B cell (primary cell): ENCODE results near the gene SLK. TPM values are rescaled to one million over a fixed set of nuclear protein-coding genes. Genes with fewer than 3 reads are reported as not detected.

Experiments
- ATAC-seq: fragments of 200-7000 bp; cut with Tn5 transposase; one replicate; pipeline ENCODE4 v1.10.0; 2021; ENCODE audit warnings: low read depth, mild to moderate bottlenecking, moderate number of reproducible peaks, moderate library complexity
- CTCF ChIA-PET: fragments of 350-600 bp; sonication (Branson Sonifier 250); formaldehyde crosslinking; loops from one replicate; lab custom pipeline; 2021; ENCODE audit warnings: antibody characterized with exemption, inconsistent platforms; lab: Charles Lee
- POLR2A ChIA-PET: fragments of 350-600 bp; sonication (Branson Sonifier 250); formaldehyde crosslinking; loops from one replicate; lab custom pipeline; 2021; ENCODE audit warnings: antibody characterized with exemption; lab: Charles Lee
- DNase-seq: peaks from one replicate; pipeline ENCODE4 v3.0.0; 2013
- H2AFZ ChIP-seq: 2 replicates; pipeline ENCODE4 v1.6.1; 2012; ENCODE audit warnings: mild to moderate bottlenecking, low read depth, low read length; ENCODE audit not compliant: insufficient read depth, poor library complexity, severe bottlenecking
- H3K27ac ChIP-seq, 2 donors: 1 replicate in 1 of 2; 2 replicates in 1 of 2; pipeline ENCODE4 v1.5.1; 2012 to 2013; ENCODE audit warnings: low read length in 2 of 2, mild to moderate bottlenecking in 2 of 2, moderate library complexity in 1 of 2
- H3K27me3 ChIP-seq, 4 experiments: fragments of 200-600 bp in 1 of 4; sonication (generic) in 1 of 4; replicated peaks in 1 of 4; 1 replicate in 2 of 4; 2 replicates in 2 of 4; pipeline versions ENCODE4 v1.6.1 to v1.7.0; 2013 to 2016; ENCODE audit warnings: low read length in 3 of 4, mild to moderate bottlenecking in 2 of 4, mixed read lengths in 1 of 4, moderate library complexity in 1 of 4; ENCODE audit not compliant: insufficient read depth in 4 of 4, control insufficient read depth in 3 of 4; ENCODE audit errors: control extremely low read depth in 1 of 4
- H3K36me3 ChIP-seq, 2 experiments: replicated peaks in 1 of 2; 1 replicate in 1 of 2; 2 replicates in 1 of 2; pipeline versions ENCODE4 v1.6.1 to v1.7.1; 2013; ENCODE audit warnings: low read length in 1 of 2; ENCODE audit not compliant: insufficient read depth in 2 of 2, control insufficient read depth in 1 of 2; ENCODE audit errors: control extremely low read depth in 1 of 2, extremely low read depth in 1 of 2
- H3K4me1 ChIP-seq, 2 donors: fragments of 200-600 bp in 1 of 2; sonication (generic) in 1 of 2; 1 replicate in 1 of 2; 2 replicates in 1 of 2; pipeline versions ENCODE4 v1.5.1 to v1.6.1; 2013 to 2017; ENCODE audit warnings: low read length in 2 of 2; ENCODE audit not compliant: control insufficient read depth in 2 of 2, insufficient read depth in 2 of 2
- H3K4me2 ChIP-seq: replicated peaks from 2 replicates; pipeline ENCODE3; 2012; ENCODE audit warnings: mild to moderate bottlenecking, low read depth, low read length; ENCODE audit not compliant: poor library complexity, severe bottlenecking
- H3K4me3 ChIP-seq, 5 experiments: fragments of 200-600 bp in 1 of 5; sonication (generic) in 1 of 5; 1 replicate in 3 of 5; 2 replicates in 2 of 5; pipeline versions ENCODE4 v1.5.1 to v1.7.0; 2011 to 2016; ENCODE audit warnings: low read length in 4 of 5, mild to moderate bottlenecking in 4 of 5, low read depth in 2 of 5, control low read depth in 1 of 5, moderate library complexity in 1 of 5; ENCODE audit not compliant: insufficient read depth in 1 of 5; ENCODE audit errors: control extremely low read depth in 1 of 5, extremely low read depth in 1 of 5
- H3K79me2 ChIP-seq: fragments of 200-600 bp; sonication (generic); one replicate; pipeline ENCODE4 v1.6.0; 2016; ENCODE audit warnings: low read length; ENCODE audit not compliant: control insufficient read depth, insufficient read depth
- H3K9ac ChIP-seq: fragments of 200-600 bp; sonication (generic); 2 replicates; pipeline ENCODE4 v1.6.1; 2017; ENCODE audit warnings: mild to moderate bottlenecking, low read length, moderate library complexity
- H3K9me3 ChIP-seq, 3 donors: one replicate each; pipeline versions ENCODE4 v1.6.1 to v1.7.1; 2013; ENCODE audit warnings: low read length in 2 of 3; ENCODE audit not compliant: control insufficient read depth in 2 of 3, insufficient read depth in 1 of 3; ENCODE audit errors: control extremely low read depth in 1 of 3
- H4K20me1 ChIP-seq: 2 replicates; pipeline ENCODE4 v1.6.0; 2012; ENCODE audit warnings: mild to moderate bottlenecking, low read length; ENCODE audit not compliant: insufficient read depth, control insufficient read depth, poor library complexity, severe bottlenecking
- H3K27ac Mint-ChIP-seq: one replicate; pipeline ENCODE4 v1.8.0; 2021; ENCODE audit warnings: mixed read lengths
- H3K27me3 Mint-ChIP-seq: one replicate; pipeline ENCODE4 v1.8.0; 2021; ENCODE audit warnings: mixed read lengths
- H3K4me1 Mint-ChIP-seq: one replicate; pipeline ENCODE4 v1.8.0; 2021; ENCODE audit warnings: mixed read lengths
- H3K4me3 Mint-ChIP-seq: one replicate; pipeline ENCODE4 v1.8.0; 2021; ENCODE audit warnings: mixed read lengths
- H3K9me3 Mint-ChIP-seq: one replicate; pipeline ENCODE4 v1.8.0; 2022; ENCODE audit warnings: mixed read lengths; ENCODE audit not compliant: insufficient read depth
- EZH2 ChIP-seq: IDR thresholded peaks from 2 replicates; pipeline ENCODE4 v1.6.1; 2012; ENCODE audit warnings: borderline replicate concordance, low read depth, mild to moderate bottlenecking, moderate library complexity, low read length; ENCODE audit not compliant: insufficient read depth, poor library complexity, severe bottlenecking
- WGBS: methylation state at CpG from one replicate; pipeline ENCODE4 v1.1.5; 2013; ENCODE audit warnings: missing lambda C conversion rate; ENCODE audit not compliant: insufficient coverage; 5-methylcytosine and 5-hydroxymethylcytosine counted together
- intact Hi-C: fragments of 100-400 bp; cut with micrococcal nuclease; formaldehyde crosslinking; loops from one replicate; pipeline ENCODE4 v1.10.0; 2022
- polyA plus RNA-seq: library from polyadenylated mRNA; depleted of rRNA; stranded (reverse); fragments of >200 nt; gene quantifications from 2 replicates; pipeline ENCODE4 v1.2.3, GENCODE V29; 2012
- total RNA-seq, 2 donors: library from RNA; stranded (reverse); fragments of 120-200 nt in 1 of 2; gene quantifications; 1 replicate in 1 of 2; 2 replicates in 1 of 2; pipeline versions ENCODE4 v1.2.3 to v1.2.4, GENCODE V29; 2013 to 2022
- TF ChIP-seq, protein P1 (sequence below): fragments of 200-600 bp; IDR thresholded peaks from one replicate; pipeline ENCODE4 v1.8.0; 2022; ENCODE audit warnings: antibody characterized with exemption, mild to moderate bottlenecking

SLK gene
- total and polyA plus RNA-seq, 2 donors (not counting 1 experiment from before 2014, with no cell fraction given): 2.9 to 24.5 TPM

DNA sequence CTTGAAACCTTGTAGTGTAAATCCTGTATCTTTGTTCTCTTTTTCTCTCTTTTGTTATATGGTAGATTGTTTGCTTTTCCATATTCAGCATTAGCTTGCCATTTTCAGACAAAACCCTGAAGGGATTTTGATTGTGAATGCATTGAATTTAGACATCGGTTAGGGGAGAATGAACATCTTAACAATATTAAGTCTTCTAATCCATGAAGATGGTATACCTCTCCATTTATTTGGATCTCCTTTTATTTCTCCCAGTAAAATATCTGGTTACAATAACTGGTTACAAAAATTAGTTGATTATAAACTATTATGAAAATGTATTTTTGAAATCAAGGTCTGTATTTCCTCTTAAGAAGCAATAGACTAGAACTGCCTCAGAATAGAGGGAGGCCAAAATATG, 12.4 kb upstream of the SLK start:
- no peaks in the 10 kb centered on the region for H3K9me3 Mint-ChIP-seq
- no peaks in the 10 kb centered on the region for H3K4me1 Mint-ChIP-seq
- no peaks in the 10 kb centered on the region for H3K9me3 ChIP-seq
- WGBS: no CpG with 5 or more reads among the region's 1 CpG
- H3K27ac ChIP-seq: no peak overlapping the region
- H3K27ac Mint-ChIP-seq: no peak overlapping the region
- DNase-seq (no peak), ATAC-seq (no peak)
- H3K4me3 ChIP-seq: no peak overlapping the region
- H3K79me2 ChIP-seq: no peaks in the 10 kb centered on the region
- H4K20me1 ChIP-seq: no peaks in the 10 kb centered on the region
- H2AFZ ChIP-seq: no peak overlapping the region
- no peak overlapping the region for H3K9ac ChIP-seq
- CTCF ChIA-PET: no interaction called here
- TF ChIP-seq, protein P1, sequence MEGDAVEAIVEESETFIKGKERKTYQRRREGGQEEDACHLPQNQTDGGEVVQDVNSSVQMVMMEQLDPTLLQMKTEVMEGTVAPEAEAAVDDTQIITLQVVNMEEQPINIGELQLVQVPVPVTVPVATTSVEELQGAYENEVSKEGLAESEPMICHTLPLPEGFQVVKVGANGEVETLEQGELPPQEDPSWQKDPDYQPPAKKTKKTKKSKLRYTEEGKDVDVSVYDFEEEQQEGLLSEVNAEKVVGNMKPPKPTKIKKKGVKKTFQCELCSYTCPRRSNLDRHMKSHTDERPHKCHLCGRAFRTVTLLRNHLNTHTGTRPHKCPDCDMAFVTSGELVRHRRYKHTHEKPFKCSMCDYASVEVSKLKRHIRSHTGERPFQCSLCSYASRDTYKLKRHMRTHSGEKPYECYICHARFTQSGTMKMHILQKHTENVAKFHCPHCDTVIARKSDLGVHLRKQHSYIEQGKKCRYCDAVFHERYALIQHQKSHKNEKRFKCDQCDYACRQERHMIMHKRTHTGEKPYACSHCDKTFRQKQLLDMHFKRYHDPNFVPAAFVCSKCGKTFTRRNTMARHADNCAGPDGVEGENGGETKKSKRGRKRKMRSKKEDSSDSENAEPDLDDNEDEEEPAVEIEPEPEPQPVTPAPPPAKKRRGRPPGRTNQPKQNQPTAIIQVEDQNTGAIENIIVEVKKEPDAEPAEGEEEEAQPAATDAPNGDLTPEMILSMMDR: no peak
- no peak for TF ChIP-seq EZH2
- H3K36me3 ChIP-seq: no peaks in the 10 kb centered on the region
- H3K4me2 ChIP-seq: no peak overlapping the region
- peaks cover 0 to 3% (median 0%) of the 10 kb centered on the region in 4 experiments for H3K27me3 ChIP-seq
- H3K27me3 Mint-ChIP-seq: peaks cover 24% of the 10 kb centered on the region
- intact Hi-C loops: no loop called here
- no peaks in the 10 kb centered on the region for H3K4me1 ChIP-seq
- POLR2A ChIA-PET: no interaction called here
- H3K4me3 Mint-ChIP-seq: no peak overlapping the region

DNA sequence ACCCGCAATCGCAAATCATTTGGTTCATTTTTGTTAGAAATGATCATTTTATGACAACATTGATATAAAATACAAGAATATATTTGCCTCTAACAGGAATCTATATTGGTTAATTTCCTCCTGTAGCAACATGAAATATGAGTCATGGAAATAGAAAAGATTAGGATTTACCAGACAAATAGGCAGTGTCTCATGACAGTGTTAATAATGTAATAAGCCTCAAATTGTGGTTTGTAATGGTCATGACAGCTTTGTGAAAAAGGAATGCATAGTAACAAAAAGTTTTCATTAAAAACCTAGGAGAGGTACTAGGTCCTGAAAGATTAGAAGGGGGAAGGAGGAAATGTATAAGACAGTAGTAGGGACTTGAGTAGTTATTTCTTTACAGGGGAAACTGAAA, 7.9 kb upstream of the SLK start:
- TF ChIP-seq EZH2: no peak
- TF ChIP-seq, protein P1: no peak
- Histone ChIP-seq H3K4me3 (no peak overlapping the region), H2AFZ (no peak overlapping the region), H4K20me1 (no peaks in the 10 kb centered on the region), H3K9me3 (no peaks in the 10 kb centered on the region), H3K79me2 (no peaks in the 10 kb centered on the region), H3K4me2 (no peak overlapping the region), H3K27ac (no peak overlapping the region), H3K9ac (no peak overlapping the region), H3K27me3 (no peaks in the 10 kb centered on the region), H3K4me1 (no peaks in the 10 kb centered on the region), H3K36me3 (no peaks in the 10 kb centered on the region)
- Mint-ChIP-seq H3K27ac (no peak overlapping the region), H3K27me3 (peaks cover 16% of the 10 kb centered on the region), H3K4me1 (no peaks in the 10 kb centered on the region), H3K4me3 (no peak overlapping the region), H3K9me3 (no peaks in the 10 kb centered on the region)
- POLR2A ChIA-PET: no interaction called here
- CTCF ChIA-PET: no interaction called here
- no CpG with 5 or more reads among the region's 2 CpGs for WGBS
- intact Hi-C loops: no loop called here
- ATAC-seq (no peak), DNase-seq (no peak)
